K562 (cell line): ENCODE results near the gene COL15A1.

Experiments used
- ATF7 ChIP-seq: fragments of 450-650 bp; IDR thresholded peaks from 2 replicates; pipeline ENCODE4 v1.7.1; 2014; ENCODE audit warnings: mild to moderate bottlenecking, moderate library complexity
- E2F1 ChIP-seq: sonication (generic); formaldehyde crosslinking; IDR thresholded peaks from 2 replicates; pipeline ENCODE4 v1.8.1; 2023; ENCODE audit warnings: mild to moderate bottlenecking, missing genetic modification reagents, moderate library complexity
- ETV6 ChIP-seq, 3 experiments: fragments of 150-350 bp in 1 of 3; sonication (generic) in 1 of 3; formaldehyde crosslinking in 1 of 3; IDR thresholded peaks; 2 replicates each; pipeline versions ENCODE4 v1.6.1 to v1.8.0; 2014 to 2022; ENCODE audit warnings: borderline replicate concordance in 2 of 3, low read depth in 2 of 3, antibody characterized with exemption in 1 of 3, low read length in 1 of 3, mild to moderate bottlenecking in 1 of 3, missing genetic modification reagents in 1 of 3
- HMGXB4 ChIP-seq: sonication (generic); formaldehyde crosslinking; IDR thresholded peaks from 2 replicates; pipeline ENCODE4 v1.8.1; 2023; ENCODE audit warnings: mild to moderate bottlenecking, missing genetic modification reagents
- JUNB ChIP-seq: fragments of 450-650 bp; formaldehyde crosslinking; conservative IDR thresholded peaks from 2 replicates; pipeline ENCODE4 v1.4.0; 2020; ENCODE audit warnings: mild to moderate bottlenecking
- MCM5 ChIP-seq: fragments of 450-650 bp; IDR thresholded peaks from 2 replicates; pipeline ENCODE4 v1.6.1; 2016; ENCODE audit warnings: low read depth
- TAF7 ChIP-seq: fragments of 450-650 bp; IDR thresholded peaks from 2 replicates; pipeline ENCODE4 v1.6.1; 2016; ENCODE audit warnings: missing genetic modification characterization, missing compliant biosample characterization
- TBL1XR1 ChIP-seq, 2 experiments: IDR thresholded peaks; 2 replicates each; pipeline ENCODE4 v1.6.1; 2012; ENCODE audit warnings: improper control_type of control experiment in 2 of 2, low read length in 2 of 2, mild to moderate bottlenecking in 1 of 2
- TBP ChIP-seq: optimal IDR thresholded peaks from 2 replicates; pipeline ENCODE3; 2011; ENCODE audit warnings: low read depth, low read length, improper control_type of control experiment
- ZBTB7A ChIP-seq: IDR thresholded peaks from 2 replicates; pipeline ENCODE4 v1.6.1; 2011; ENCODE audit warnings: low read depth, mild to moderate bottlenecking, low read length, moderate library complexity, borderline replicate concordance; ENCODE audit not compliant: control insufficient read depth
- TF ChIP-seq, protein P1 (sequence below), 3 experiments: IDR thresholded peaks in 2 of 3; conservative IDR thresholded peaks in 1 of 3; 2 replicates each; pipeline ENCODE4 v1.5.1; 2011 to 2012; ENCODE audit warnings: low read length in 3 of 3, mild to moderate bottlenecking in 3 of 3, control low read depth in 2 of 3, improper control_type of control experiment in 1 of 3, inconsistent platforms in 1 of 3, low read depth in 1 of 3, mixed read lengths in 1 of 3, moderate library complexity in 1 of 3; ENCODE audit not compliant: insufficient read depth in 2 of 3
- TF ChIP-seq, protein P2 (sequence below), 3 experiments: fragments of 200-800 bp in 1 of 3; fragments of 250-450 bp in 1 of 3; fragments of 450-650 bp in 1 of 3; sonication (Bioruptor Pico) in 1 of 3; sonication (Bioruptor generic) in 1 of 3; formaldehyde crosslinking in 1 of 3; IDR thresholded peaks; 2 replicates each; pipeline versions ENCODE4 v1.6.1 to v1.8.0; 2016 to 2022; ENCODE audit warnings: mild to moderate bottlenecking in 2 of 3, missing genetic modification characterization in 2 of 3, missing compliant biosample characterization in 1 of 3, moderate library complexity in 1 of 3

GRCh38 chr9:99085949-99086948 lies 142.5 kb downstream of the COL15A1 start:
- TF ChIP-seq E2F1 = no peak
- TF ChIP-seq TAF7 (tag) = no peak
- no peak for TF ChIP-seq ETV6 (IDR thresholded peaks at IDR 0.05; ENCODE audit: borderline replicate concordance in 1 of 2, low read depth in 2 of 2, low read length in 1 of 2)
- no peak for TF ChIP-seq ETV6 (CRISPR knock-in tag; IDR thresholded peaks at IDR 0.05; ENCODE audit: borderline replicate concordance)
- TF ChIP-seq JUNB (CRISPR knock-in tag) = no peak
- TF ChIP-seq ZBTB7A = no peak
- TF ChIP-seq, protein P1, sequence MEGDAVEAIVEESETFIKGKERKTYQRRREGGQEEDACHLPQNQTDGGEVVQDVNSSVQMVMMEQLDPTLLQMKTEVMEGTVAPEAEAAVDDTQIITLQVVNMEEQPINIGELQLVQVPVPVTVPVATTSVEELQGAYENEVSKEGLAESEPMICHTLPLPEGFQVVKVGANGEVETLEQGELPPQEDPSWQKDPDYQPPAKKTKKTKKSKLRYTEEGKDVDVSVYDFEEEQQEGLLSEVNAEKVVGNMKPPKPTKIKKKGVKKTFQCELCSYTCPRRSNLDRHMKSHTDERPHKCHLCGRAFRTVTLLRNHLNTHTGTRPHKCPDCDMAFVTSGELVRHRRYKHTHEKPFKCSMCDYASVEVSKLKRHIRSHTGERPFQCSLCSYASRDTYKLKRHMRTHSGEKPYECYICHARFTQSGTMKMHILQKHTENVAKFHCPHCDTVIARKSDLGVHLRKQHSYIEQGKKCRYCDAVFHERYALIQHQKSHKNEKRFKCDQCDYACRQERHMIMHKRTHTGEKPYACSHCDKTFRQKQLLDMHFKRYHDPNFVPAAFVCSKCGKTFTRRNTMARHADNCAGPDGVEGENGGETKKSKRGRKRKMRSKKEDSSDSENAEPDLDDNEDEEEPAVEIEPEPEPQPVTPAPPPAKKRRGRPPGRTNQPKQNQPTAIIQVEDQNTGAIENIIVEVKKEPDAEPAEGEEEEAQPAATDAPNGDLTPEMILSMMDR (IDR thresholded peaks at IDR 0.05 in 2 of 3, conservative IDR thresholded peaks at IDR 0.05 in 1 of 3; ENCODE audit: insufficient read depth in 2 of 3, low read depth in 1 of 3, low read length in 3 of 3) = no peak
- no peak for TF ChIP-seq TBL1XR1 (IDR thresholded peaks at IDR 0.05; ENCODE audit: low read length in 2 of 2)
- no peak for TF ChIP-seq HMGXB4 (CRISPR knock-in tag)
- no peak for TF ChIP-seq MCM5
- TF ChIP-seq TBP = no peak
- TF ChIP-seq ATF7 = no peak
- TF ChIP-seq, protein P2, sequence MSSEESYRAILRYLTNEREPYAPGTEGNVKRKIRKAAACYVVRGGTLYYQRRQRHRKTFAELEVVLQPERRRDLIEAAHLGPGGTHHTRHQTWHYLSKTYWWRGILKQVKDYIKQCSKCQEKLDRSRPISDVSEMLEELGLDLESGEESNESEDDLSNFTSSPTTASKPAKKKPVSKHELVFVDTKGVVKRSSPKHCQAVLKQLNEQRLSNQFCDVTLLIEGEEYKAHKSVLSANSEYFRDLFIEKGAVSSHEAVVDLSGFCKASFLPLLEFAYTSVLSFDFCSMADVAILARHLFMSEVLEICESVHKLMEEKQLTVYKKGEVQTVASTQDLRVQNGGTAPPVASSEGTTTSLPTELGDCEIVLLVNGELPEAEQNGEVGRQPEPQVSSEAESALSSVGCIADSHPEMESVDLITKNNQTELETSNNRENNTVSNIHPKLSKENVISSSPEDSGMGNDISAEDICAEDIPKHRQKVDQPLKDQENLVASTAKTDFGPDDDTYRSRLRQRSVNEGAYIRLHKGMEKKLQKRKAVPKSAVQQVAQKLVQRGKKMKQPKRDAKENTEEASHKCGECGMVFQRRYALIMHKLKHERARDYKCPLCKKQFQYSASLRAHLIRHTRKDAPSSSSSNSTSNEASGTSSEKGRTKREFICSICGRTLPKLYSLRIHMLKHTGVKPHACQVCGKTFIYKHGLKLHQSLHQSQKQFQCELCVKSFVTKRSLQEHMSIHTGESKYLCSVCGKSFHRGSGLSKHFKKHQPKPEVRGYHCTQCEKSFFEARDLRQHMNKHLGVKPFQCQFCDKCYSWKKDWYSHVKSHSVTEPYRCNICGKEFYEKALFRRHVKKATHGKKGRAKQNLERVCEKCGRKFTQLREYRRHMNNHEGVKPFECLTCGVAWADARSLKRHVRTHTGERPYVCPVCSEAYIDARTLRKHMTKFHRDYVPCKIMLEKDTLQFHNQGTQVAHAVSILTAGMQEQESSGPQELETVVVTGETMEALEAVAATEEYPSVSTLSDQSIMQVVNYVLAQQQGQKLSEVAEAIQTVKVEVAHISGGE (CRISPR knock-in tag; IDR thresholded peaks at IDR 0.05) = no peak
